HepG2 (cell line): ENCODE measurements around the gene PADI4. TPM values are rescaled to one million over a fixed set of nuclear protein-coding genes. Genes with fewer than 3 reads are reported as not detected.

Source experiments
- ATAC-seq: fragments of 200-7000 bp; cut with Tn5 transposase; 3 replicates; pipeline ENCODE4 v1.9.1; 2020; ENCODE audit warnings: mild to moderate bottlenecking, moderate library complexity
- BruUV-seq: library from RNA; stranded (reverse); fragments of 400-500 nt; replicated peaks from 2 replicates; lab custom pipeline; 2021; lab: Mats Ljungman, UMichigan
- CTCF ChIA-PET: fragments of 300-600 bp; formaldehyde crosslinking; extraction: SDS; loops from one replicate; lab custom pipeline; 2021; ENCODE audit warnings: low total read pairs, inconsistent platforms, low intra/inter-chr PET ratio; lab: Yijun Ruan, JAX
- POLR2A ChIA-PET: fragments of 350-600 bp; sonication (Branson Sonifier 250); formaldehyde crosslinking; loops from one replicate; lab custom pipeline; 2020; ENCODE audit warnings: antibody characterized with exemption, inconsistent platforms; lab: Yijun Ruan, JAX
- DNase-seq: peaks from one replicate; pipeline ENCODE4 v3.0.0-alpha.2; 2015; ENCODE audit warnings: low spot score
- FAIRE-seq: peaks from 3 replicates; lab custom pipeline; 2011; peaks lifted over from hg19 to GRCh38; lab: Jason Lieb, UNC
- H2AFZ ChIP-seq: one replicate; pipeline ENCODE4 v1.6.1; 2011; ENCODE audit warnings: low read length, inconsistent platforms
- H3K27ac ChIP-seq: fragments of 300-600 bp; 3 replicates; pipeline ENCODE4 v1.8.0; 2011; ENCODE audit warnings: mixed run types, mild to moderate bottlenecking, mixed read lengths, low read length, inconsistent platforms; ENCODE audit not compliant: insufficient read depth; ENCODE audit errors: extremely low read length
- H3K27me3 ChIP-seq, 2 experiments: fragments of 200-600 bp in 1 of 2; 2 replicates in 1 of 2; 3 replicates in 1 of 2; pipeline versions ENCODE4 v1.6.0 to v1.8.0; 2011; ENCODE audit warnings: low read length in 2 of 2, mild to moderate bottlenecking in 2 of 2, moderate library complexity in 2 of 2, inconsistent platforms in 1 of 2; ENCODE audit not compliant: insufficient read depth in 2 of 2, control insufficient read depth in 1 of 2
- H3K36me3 ChIP-seq, 2 experiments: fragments of 200-600 bp in 1 of 2; replicated peaks in 1 of 2; 2 replicates in 1 of 2; 3 replicates in 1 of 2; pipeline versions ENCODE4 v1.5.1 to v1.8.0; 2011; ENCODE audit warnings: low read length in 2 of 2, inconsistent platforms in 1 of 2; ENCODE audit not compliant: insufficient read depth in 2 of 2, control insufficient read depth in 1 of 2
- H3K4me1 ChIP-seq: 2 replicates; pipeline ENCODE4 v1.5.1; 2012; ENCODE audit warnings: low read length, inconsistent platforms; ENCODE audit not compliant: insufficient read depth
- H3K4me2 ChIP-seq: 2 replicates; pipeline ENCODE4 v1.6.0; 2011; ENCODE audit warnings: low read depth, low read length, inconsistent platforms
- H3K4me3 ChIP-seq, 3 experiments: fragments of 200-600 bp in 1 of 3; sonication (generic), shearing (Covaris generic) in 1 of 3; replicated peaks in 1 of 3; 2 replicates each; pipeline ENCODE4 v1.5.1; 2011 to 2016; ENCODE audit warnings: low read length in 3 of 3, inconsistent platforms in 2 of 3, low read depth in 2 of 3, mild to moderate bottlenecking in 2 of 3, control low read depth in 1 of 3, mixed read lengths in 1 of 3; ENCODE audit not compliant: insufficient read depth in 1 of 3
- H3K79me2 ChIP-seq: one replicate; pipeline ENCODE4 v1.6.1; 2011; ENCODE audit warnings: low read length, inconsistent platforms; ENCODE audit not compliant: insufficient read depth
- H3K9ac ChIP-seq: 2 replicates; pipeline ENCODE4 v1.6.0; 2011; ENCODE audit warnings: mild to moderate bottlenecking, low read depth, low read length, inconsistent platforms; ENCODE audit not compliant: insufficient read depth
- H3K9me3 ChIP-seq: 2 replicates; pipeline ENCODE4 v1.5.1; 2012; ENCODE audit warnings: mild to moderate bottlenecking, low read length
- H4K20me1 ChIP-seq: 2 replicates; pipeline ENCODE4 v1.6.0; 2011; ENCODE audit warnings: inconsistent platforms, mild to moderate bottlenecking, low read length, moderate library complexity; ENCODE audit not compliant: insufficient read depth
- ARNT2 ChIP-seq: sonication (generic); formaldehyde crosslinking; IDR thresholded peaks from 2 replicates; pipeline ENCODE4 v1.8.0; 2022; ENCODE audit warnings: mild to moderate bottlenecking, low read depth, missing genetic modification reagents, moderate library complexity
- CAMTA2 ChIP-seq: sonication (generic); formaldehyde crosslinking; IDR thresholded peaks from 2 replicates; pipeline ENCODE4 v1.4.0; 2020; ENCODE audit warnings: mild to moderate bottlenecking, missing genetic modification reagents, borderline replicate concordance
- CEBPG ChIP-seq: IDR thresholded peaks from 2 replicates; pipeline ENCODE4 v1.6.1; 2016
- JDP2 ChIP-seq: sonication (generic); formaldehyde crosslinking; IDR thresholded peaks from 2 replicates; pipeline ENCODE4 v1.8.1; 2022; ENCODE audit warnings: missing genetic modification reagents, borderline replicate concordance
- KDM5A ChIP-seq: fragments of 200-600 bp; sonication (generic); IDR thresholded peaks from 2 replicates; pipeline ENCODE4 v1.7.0; 2018; ENCODE audit warnings: antibody characterized with exemption, mild to moderate bottlenecking, low read length, borderline replicate concordance
- NFE2L1 ChIP-seq: sonication (generic); formaldehyde crosslinking; IDR thresholded peaks from 2 replicates; pipeline ENCODE4 v1.4.0; 2020; ENCODE audit warnings: missing genetic modification reagents, mild to moderate bottlenecking, borderline replicate concordance
- PCBP2 ChIP-seq: fragments of 200-400 bp; formaldehyde crosslinking; optimal IDR thresholded peaks from 2 replicates; pipeline ENCODE3; 2018; ENCODE audit warnings: low read length, low read depth; ENCODE audit not compliant: poor library complexity, severe bottlenecking
- ZFP41 ChIP-seq: sonication (generic); formaldehyde crosslinking; IDR thresholded peaks from 2 replicates; pipeline ENCODE4 v1.4.0; 2020; ENCODE audit warnings: mild to moderate bottlenecking, missing genetic modification reagents, borderline replicate concordance
- ZNF326 ChIP-seq: sonication (generic); formaldehyde crosslinking; IDR thresholded peaks from 2 replicates; pipeline ENCODE4 v1.4.0; 2020; ENCODE audit warnings: missing genetic modification reagents, borderline replicate concordance
- ZNF672 ChIP-seq: sonication (generic); formaldehyde crosslinking; IDR thresholded peaks from 2 replicates; pipeline ENCODE4 v1.8.1; 2022; ENCODE audit warnings: missing genetic modification reagents
- WGBS: methylation state at CpG from one replicate; pipeline ENCODE4 v1.1.6; 2017; ENCODE audit warnings: low lambda C conversion rate; 5-methylcytosine and 5-hydroxymethylcytosine counted together
- in situ Hi-C: cut with HindIII; loops from 2 replicates; pipeline ENCODE4 v1.10.0; 2017; ENCODE audit warnings: low pct_unique_long_range_greater_than_20kb; ENCODE audit not compliant: extremely low pct_ligation_motif_present
- intact Hi-C: fragments of 100-400 bp; cut with micrococcal nuclease; formaldehyde crosslinking; loops from one replicate; pipeline ENCODE4 v1.10.0; 2022; ENCODE audit not compliant: unreplicated experiment
- polyA plus RNA-seq, 8 experiments: library from polyadenylated mRNA; depleted of rRNA in 3 of 8; stranded (reverse) in 7 of 8; unstranded in 1 of 8; fragments of >200 nt; fragmentation: Illumina TruSeq in 4 of 8; extraction: Trizol in 4 of 8; gene quantifications; 2 replicates each; pipeline versions ENCODE4 v1.2.1 to v1.2.3, GENCODE V29; 2011 to 2016; ENCODE audit warnings: low read depth in 4 of 8, missing spikeins in 1 of 8, mixed read lengths in 1 of 8; ENCODE audit not compliant: insufficient read depth in 1 of 8
- total RNA-seq, 5 experiments: library from RNA; depleted of rRNA; stranded (reverse); fragments of >200 nt; fragmentation: Illumina TruSeq; extraction: Trizol; gene quantifications; 2 replicates each; pipeline ENCODE4 v1.2.3, GENCODE V29; 2016; ENCODE audit warnings: low read depth in 1 of 5
- TF ChIP-seq, protein P1 (sequence below): sonication (generic); formaldehyde crosslinking; IDR thresholded peaks from 2 replicates; pipeline ENCODE4 v1.5.0; 2020; ENCODE audit warnings: missing genetic modification reagents
- TF ChIP-seq, protein P2 (sequence below): sonication (generic); formaldehyde crosslinking; IDR thresholded peaks from 2 replicates; pipeline ENCODE4 v1.4.0; 2020; ENCODE audit warnings: low read depth, missing genetic modification reagents

PADI4 gene
- total and polyA plus RNA-seq, 2 of the 13 experiments (the other 11 are each of a cell fraction or from before 2014, with no cell fraction given) = 0.04 TPM

DNA sequence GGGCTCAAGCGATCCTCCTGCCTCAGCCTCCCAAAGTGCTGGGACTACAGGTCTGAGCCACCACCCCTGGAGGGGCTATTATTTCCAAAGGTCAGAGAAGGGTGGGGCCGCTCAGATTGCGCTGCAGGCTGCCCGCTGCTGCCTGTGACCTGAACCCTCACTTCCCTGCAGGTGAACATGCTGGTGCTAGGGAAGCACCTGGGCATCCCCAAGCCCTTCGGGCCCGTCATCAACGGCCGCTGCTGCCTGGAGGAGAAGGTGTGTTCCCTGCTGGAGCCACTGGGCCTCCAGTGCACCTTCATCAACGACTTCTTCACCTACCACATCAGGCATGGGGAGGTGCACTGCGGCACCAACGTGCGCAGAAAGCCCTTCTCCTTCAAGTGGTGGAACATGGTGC, 55.4 kb downstream of the PADI4 start (continued):
- TF ChIP-seq PCBP2 (no peak), CAMTA2 (CRISPR knock-in tag) (no peak), ARNT2 (no peak)
- TF ChIP-seq, protein P1, sequence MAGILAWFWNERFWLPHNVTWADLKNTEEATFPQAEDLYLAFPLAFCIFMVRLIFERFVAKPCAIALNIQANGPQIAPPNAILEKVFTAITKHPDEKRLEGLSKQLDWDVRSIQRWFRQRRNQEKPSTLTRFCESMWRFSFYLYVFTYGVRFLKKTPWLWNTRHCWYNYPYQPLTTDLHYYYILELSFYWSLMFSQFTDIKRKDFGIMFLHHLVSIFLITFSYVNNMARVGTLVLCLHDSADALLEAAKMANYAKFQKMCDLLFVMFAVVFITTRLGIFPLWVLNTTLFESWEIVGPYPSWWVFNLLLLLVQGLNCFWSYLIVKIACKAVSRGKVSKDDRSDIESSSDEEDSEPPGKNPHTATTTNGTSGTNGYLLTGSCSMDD = no peak
- TF ChIP-seq, all 625 proteins: peak for 0

DNA sequence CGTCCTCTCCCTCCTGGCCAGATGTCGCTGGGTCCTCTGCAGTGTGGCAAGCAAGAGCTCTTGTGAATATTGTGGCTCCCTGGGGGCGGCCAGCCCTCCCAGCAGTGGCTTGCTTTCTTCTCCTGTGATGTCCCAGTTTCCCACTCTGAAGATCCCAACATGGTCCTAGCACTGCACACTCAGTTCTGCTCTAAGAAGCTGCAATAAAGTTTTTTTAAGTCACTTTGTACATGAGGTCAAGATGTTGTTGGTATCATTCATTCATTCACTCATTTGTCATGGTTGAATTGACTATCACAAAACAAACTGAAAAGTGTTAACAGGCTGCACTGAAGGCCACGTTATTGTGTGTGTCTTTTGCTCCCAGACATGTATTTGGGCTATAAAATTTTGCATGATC, 55.8 kb downstream of the PADI4 start:
- no peak for ATAC-seq
- BruUV-seq = no TSS peak
- no peak overlapping the region for H3K4me2 ChIP-seq
- POLR2A ChIA-PET = no interaction called here
- H3K36me3 ChIP-seq = no peaks in the 10 kb centered on the region
- intact Hi-C loops = no loop called here
- WGBS = 0% methylated on average over 2 of the region's 4 CpGs
- TF ChIP-seq ZNF672 (no peak), NFE2L1 (CRISPR knock-in tag) (no peak)
- TF ChIP-seq, all 625 proteins: peak for 0
- FAIRE-seq (no peak), DNase-seq (no peak)
- Histone ChIP-seq H3K4me3 (no peak overlapping the region), H3K9me3 (no peaks in the 10 kb centered on the region), H4K20me1 (no peaks in the 10 kb centered on the region), H3K9ac (no peak overlapping the region), H2AFZ (no peak overlapping the region), H3K79me2 (no peaks in the 10 kb centered on the region), H3K27me3 (peaks cover 0 to 14% of the 10 kb centered on the region in 2 experiments; a peak in 2 of 5 replicates), H3K27ac (no peak overlapping the region), H3K4me1 (no peaks in the 10 kb centered on the region)
- in situ Hi-C loops = no loop called here
- CTCF ChIA-PET = no interaction called here

DNA sequence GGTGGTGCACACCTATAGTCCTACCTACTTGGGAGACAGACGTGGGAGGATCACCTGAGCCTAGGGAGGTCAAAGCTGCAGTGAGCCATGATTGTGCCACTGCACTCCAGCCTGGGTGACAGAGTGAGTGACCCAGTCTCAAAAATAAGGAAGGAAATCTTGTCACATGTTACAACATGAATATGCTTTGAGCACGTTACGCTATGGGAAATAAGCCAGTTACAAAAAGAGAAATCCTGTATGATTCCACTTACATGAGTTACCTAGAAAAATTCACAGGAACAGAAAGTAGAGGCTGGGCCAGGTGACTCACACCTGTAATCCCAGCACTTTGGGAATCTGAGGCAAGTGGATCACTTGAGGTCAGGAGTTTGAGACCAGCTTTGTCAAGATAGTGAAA, 57.3 kb downstream of the PADI4 start:
- no peaks in the 10 kb centered on the region for H3K4me1 ChIP-seq
- in situ Hi-C loops = no loop called here
- no peak overlapping the region for H3K4me3 ChIP-seq
- H3K4me2 ChIP-seq = no peak overlapping the region
- no peaks in the 10 kb centered on the region for H3K79me2 ChIP-seq
- no peak for ATAC-seq
- no peaks in the 10 kb centered on the region for H4K20me1 ChIP-seq
- H2AFZ ChIP-seq = no peak overlapping the region
- no peak for DNase-seq
- peaks cover 5 to 11% of the 10 kb centered on the region in 2 experiments; a peak in 3 of 5 replicates for H3K27me3 ChIP-seq
- H3K36me3 ChIP-seq = no peaks in the 10 kb centered on the region
- ChIA-PET POLR2A (no interaction called here), CTCF (no interaction called here)
- H3K9ac ChIP-seq = no peak overlapping the region
- H3K9me3 ChIP-seq = no peaks in the 10 kb centered on the region
- no peak overlapping the region for H3K27ac ChIP-seq
- intact Hi-C loops = no loop called here
- FAIRE-seq = no peak
- no TSS peak for BruUV-seq
- WGBS = 55% methylated on average over 3 of the region's 3 CpGs
- TF ChIP-seq ZFP41 (CRISPR knock-in tag) (no peak), JDP2 (CRISPR knock-in tag) (no peak), KDM5A (no peak), ZNF326 (CRISPR knock-in tag) (no peak), CEBPG (CRISPR knock-in tag) (no peak)
- TF ChIP-seq, protein P2, sequence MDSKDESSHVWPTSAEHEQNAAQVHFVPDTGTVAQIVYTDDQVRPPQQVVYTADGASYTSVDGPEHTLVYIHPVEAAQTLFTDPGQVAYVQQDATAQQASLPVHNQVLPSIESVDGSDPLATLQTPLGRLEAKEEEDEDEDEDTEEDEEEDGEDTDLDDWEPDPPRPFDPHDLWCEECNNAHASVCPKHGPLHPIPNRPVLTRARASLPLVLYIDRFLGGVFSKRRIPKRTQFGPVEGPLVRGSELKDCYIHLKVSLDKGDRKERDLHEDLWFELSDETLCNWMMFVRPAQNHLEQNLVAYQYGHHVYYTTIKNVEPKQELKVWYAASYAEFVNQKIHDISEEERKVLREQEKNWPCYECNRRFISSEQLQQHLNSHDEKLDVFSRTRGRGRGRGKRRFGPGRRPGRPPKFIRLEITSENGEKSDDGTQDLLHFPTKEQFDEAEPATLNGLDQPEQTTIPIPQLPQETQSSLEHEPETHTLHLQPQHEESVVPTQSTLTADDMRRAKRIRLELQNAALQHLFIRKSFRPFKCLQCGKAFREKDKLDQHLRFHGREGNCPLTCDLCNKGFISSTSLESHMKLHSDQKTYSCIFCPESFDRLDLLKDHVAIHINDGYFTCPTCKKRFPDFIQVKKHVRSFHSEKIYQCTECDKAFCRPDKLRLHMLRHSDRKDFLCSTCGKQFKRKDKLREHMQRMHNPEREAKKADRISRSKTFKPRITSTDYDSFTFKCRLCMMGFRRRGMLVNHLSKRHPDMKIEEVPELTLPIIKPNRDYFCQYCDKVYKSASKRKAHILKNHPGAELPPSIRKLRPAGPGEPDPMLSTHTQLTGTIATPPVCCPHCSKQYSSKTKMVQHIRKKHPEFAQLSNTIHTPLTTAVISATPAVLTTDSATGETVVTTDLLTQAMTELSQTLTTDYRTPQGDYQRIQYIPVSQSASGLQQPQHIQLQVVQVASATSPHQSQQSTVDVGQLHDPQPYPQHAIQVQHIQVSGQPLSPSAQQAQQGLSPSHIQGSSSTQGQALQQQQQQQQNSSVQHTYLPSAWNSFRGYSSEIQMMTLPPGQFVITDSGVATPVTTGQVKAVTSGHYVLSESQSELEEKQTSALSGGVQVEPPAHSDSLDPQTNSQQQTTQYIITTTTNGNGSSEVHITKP (CRISPR knock-in tag) = no peak
- TF ChIP-seq, protein P1 = no peak
